GM08714 (cell line): ENCODE data around the gene CCDC88C.

Source experiments
- H3K4me3 ChIP-seq: fragments of 200-500 bp; sonication (Bioruptor generic); 2 replicates; pipeline ENCODE4 v1.5.1; 2014; ENCODE audit warnings: mild to moderate bottlenecking, low read length, inconsistent platforms
- ZNF274 ChIP-seq: IDR thresholded peaks from 2 replicates; pipeline ENCODE4 v1.6.1; 2012; ENCODE audit warnings: mild to moderate bottlenecking, low read depth, low read length

Gene CCDC88C

DNA sequence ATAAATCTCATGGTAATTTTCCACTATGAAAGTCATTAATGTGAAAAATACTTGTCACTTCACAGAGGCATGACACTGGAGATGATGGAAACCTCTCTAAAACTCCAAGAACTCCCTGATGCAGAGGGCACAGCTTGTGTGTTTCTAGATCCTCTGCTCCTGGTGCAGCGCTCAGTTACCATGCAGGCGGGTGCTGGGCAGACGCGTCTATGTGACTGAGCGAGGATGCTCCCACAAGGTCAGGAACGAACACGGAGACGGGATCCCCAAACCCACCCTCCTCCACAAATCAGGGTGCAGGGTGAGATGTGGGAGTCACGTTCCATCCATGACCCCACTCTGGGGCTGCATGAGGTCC, 81.5 kb downstream of the CCDC88C start:
- no peak overlapping the region for H3K4me3 ChIP-seq
- no peak for TF ChIP-seq ZNF274

DNA sequence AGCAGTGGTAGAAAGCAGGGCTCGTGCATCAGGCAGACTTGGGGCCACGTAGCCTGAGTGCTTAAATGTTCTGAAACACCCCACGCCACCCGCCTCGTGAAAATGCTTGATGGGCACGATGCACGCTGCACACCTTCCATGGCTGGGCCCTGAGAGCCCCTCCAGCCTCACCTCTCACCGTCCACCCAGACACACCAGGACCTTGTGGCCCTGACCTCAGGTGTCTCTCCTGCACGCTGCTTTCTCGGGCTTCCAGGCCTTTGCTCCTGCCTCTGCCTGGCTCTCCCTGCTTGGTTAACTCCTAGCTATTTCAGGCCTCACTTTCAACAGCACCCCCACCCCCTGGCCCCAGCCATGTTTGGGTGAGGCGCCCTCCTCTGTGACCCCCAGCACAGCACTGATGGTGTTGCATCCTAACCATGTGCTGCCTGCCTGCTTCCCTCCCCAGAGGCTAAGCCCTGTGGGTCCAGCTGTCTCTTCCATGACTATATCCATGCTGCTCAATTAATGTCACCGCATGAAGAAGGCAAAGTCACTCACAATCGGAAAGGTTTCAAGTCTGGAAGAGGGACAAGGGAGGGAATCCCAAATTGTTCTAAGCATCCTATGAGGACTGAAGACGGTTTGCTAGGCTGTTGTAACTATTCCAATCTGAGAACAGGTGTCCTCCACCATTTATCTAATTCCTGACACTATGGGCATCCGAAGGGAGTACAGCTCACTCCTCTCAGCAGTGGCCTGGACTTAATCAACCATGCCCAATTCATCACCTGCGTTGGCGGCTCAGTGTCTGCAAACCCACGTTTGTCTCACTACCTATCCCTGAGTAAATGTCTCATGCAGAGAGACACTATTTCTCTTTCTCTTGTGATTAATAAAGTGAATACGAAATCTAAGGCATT, 82.2 kb downstream of the CCDC88C start:
- TF ChIP-seq ZNF274: no peak
- H3K4me3 ChIP-seq: no peak overlapping the region

DNA sequence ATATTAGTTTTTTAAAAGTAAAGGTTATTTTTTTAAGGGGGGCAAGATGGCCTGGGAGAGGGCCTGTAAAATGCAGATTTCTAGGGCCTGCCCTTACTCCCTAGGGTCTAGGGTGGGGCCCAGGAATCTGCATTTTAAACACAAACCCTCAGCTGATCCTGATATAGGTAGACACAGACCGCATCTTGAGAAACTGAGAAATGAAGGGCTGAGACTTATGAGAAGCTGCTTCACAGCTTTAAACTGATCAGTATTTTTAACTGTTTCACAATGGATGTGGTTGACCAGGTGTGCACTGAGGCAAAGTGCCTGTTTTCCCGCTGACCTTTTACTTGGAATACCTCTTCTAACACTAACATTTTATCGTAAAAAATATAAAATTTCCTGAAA, 84.0 kb downstream of the CCDC88C start:
- no peak overlapping the region for H3K4me3 ChIP-seq
- no peak for TF ChIP-seq ZNF274

DNA sequence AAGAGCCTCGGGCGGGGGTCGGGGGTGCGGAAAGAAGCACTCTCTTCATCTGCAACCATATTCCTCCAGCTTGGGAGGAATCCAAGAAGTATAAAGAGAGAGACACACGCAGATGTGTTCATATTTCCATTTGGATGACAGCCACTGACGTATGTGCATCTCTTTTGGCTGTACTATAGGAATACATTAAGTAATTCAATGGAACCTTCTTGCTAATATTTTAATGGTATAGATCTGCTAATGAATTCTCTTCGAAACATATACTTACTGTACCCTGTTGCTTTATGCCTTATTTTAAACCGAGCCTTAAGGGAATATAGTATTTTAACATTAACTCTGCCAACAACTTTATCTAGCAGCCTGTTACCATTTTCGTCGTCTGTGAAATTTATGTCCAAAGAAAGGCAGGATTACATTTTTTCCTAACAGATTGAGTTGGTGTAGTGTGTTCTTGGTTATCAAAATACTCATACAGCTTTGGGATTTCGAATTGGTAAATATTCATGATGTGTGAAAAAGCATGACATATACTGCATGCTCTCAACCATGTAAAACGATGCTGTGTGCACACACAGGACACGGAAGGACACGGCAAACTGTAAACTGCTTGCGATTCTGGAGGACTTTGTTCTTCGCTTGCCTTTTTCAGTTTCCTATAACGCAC, 84.5 kb downstream of the CCDC88C start:
- no peak overlapping the region for H3K4me3 ChIP-seq
- no peak for TF ChIP-seq ZNF274

DNA sequence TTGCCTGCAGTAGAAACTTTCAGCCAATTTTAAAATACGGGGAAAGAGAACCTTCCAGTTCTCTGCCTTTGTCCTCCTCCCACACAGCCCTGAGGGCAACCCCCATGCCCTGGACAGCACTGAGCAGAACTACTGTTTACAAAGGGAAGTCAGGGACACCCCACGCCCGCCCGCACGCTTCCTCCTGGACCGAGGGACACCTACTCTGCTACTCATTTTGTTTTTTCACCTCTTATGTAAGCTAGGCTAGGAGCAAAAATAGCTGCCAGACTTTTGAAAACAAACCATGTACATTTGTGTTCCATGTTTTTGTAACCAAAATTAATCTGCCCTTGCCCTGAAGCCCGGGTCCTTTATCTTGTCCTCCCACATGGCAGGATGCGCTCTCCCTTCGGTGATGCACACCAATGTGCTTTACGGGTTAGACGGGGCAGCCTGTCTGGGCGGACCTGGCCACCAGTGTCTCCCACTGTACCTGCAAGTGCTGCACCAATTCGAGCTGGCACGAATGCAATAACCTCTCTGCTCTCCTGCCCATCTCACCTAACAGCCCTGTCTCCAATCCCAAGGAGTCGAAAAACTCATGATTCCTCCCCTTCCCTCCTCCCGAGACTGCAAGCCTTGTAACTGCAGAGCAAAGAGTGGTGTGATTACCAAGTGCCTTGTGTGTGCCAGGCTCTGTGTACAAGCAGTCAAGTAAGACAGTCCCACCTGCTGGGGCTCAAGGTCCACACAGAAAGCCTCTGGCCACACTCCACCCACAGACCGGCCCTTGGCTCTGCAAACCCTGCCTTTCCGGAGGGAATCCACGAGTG, 85.2 kb downstream of the CCDC88C start:
- TF ChIP-seq ZNF274: no peak
- no peak overlapping the region for H3K4me3 ChIP-seq

DNA sequence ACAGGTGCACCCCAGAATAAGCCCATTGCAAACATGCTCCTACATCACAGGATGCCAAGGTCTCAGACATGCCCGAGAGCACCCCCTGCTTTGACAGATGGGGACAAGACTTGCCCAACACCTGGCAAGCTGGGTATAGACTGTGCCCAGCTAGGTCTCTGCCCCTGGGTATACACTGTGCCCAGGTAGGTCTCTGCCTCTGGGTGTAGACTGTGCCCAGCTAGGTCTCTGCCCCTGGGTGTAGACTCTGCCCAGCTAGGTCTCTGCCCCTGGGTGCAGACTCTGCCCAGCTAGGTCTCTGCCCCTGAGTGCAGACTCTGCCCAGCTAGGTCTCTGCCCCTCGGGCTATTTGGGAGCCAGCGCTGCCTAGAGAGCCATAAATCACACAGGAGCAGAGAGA, 85.9 kb downstream of the CCDC88C start:
- no peak overlapping the region for H3K4me3 ChIP-seq
- no peak for TF ChIP-seq ZNF274

DNA sequence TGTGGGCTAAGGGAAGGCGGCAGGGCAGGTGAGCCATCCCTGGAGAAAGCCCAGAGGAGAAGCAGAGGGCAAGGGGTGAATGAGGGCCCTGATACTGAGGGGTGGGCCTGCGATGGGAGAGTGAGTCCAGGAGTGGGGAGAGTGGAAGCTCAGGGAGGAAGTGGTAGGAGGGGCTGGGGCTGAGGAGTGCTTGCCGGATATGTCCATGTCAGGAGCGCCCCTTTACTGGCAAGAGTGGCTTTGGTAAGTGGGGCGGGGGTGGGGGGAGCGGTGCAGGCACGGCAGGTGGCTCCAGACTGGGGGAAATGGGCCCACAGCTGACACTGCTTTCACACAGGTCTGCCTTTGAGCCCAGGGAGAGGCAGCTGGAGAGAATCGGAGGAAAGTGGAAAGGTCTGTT, 86.8 kb downstream of the CCDC88C start:
- no peak overlapping the region for H3K4me3 ChIP-seq
- no peak for TF ChIP-seq ZNF274

DNA sequence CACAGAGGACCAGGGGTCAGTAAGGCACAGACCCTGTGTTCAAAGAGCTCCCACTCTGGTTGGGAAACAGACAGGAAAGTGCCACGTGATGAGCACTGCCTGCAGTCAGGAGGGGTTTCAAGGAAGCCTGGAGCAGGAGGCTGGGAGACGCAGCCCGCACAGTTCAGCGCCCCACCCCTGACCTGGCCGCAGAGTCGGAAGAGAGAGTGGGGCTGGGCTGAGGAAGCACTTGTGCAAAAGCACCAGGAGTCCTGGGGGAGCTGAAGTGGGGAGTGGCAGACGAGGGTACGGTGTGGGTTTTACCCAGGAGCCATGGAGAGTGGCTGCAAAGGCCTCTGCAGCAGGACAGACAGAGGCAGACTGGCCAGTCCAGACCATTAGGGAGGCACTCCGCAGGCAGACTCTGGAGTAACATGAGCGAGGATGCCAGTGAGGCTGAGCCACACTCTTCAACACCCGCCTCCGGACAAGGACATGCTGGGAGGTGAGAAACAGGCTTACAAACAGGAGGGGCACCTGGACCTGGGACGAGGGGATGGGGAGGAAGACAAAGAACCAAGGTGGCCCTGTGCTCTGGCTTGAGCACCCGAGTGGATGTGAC, 87.4 kb downstream of the CCDC88C start:
- no peak overlapping the region for H3K4me3 ChIP-seq
- no peak for TF ChIP-seq ZNF274

DNA sequence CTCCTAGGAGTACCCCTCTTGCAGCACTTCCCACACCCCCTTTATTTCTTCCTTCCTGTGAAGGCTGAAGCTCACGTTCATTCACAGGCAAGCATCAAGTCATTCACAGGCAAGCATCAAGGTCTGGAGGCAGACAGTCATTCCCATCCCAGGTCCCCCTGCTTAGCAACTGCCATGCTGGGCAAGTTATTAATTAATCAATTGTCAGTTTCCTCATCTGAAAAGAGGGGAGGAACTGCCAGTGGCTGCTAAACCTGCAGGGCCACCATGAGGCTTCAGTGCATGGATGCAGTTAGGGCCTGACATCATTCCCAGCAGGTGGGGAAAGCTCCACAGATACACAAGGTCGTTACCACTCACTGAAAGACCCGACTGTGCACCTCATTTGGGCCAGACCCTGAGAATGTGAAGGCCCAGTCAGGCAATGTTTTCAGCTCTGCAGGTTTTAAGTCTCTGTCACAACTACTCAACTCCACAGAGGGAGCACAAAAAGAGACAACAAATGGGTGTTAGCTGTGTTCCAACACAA, 88.1 kb downstream of the CCDC88C start:
- H3K4me3 ChIP-seq: no peak overlapping the region
- TF ChIP-seq ZNF274: no peak

DNA sequence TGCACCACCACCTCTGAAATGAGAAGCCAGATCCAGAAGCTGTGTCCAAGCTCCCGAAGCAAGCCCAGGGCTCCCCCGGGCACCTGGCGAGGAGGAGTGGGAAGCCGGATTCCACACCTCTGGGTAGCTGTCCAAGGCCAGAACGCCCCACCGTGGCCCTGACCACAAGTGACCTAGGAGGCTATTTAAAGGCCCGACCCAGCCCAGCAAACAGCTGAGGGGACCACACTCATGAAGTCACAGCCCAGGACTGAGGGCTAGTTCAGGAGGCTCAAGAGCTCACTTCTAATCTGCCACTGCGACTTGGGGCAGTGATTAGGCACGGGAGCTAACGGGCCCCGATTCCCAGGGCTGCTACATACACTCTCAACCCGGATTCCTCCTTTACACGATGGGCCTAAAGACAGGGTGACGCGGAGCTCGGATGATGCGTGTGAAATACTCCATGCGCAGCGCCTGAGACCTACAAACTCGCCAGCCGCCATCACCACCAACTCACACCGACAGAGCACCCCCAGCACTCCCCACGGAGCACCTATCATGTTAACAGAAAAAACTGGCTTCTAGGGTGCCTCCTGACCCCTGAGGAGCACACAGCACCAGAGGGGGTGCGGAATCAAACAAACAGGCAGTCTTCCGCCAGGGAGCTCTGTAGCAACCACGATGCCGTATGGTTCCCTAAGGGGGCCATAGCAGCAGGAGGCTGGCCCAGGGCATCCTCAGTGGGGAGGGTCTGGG, 89.1 kb downstream of the CCDC88C start:
- no peak overlapping the region for H3K4me3 ChIP-seq
- TF ChIP-seq ZNF274: no peak

DNA sequence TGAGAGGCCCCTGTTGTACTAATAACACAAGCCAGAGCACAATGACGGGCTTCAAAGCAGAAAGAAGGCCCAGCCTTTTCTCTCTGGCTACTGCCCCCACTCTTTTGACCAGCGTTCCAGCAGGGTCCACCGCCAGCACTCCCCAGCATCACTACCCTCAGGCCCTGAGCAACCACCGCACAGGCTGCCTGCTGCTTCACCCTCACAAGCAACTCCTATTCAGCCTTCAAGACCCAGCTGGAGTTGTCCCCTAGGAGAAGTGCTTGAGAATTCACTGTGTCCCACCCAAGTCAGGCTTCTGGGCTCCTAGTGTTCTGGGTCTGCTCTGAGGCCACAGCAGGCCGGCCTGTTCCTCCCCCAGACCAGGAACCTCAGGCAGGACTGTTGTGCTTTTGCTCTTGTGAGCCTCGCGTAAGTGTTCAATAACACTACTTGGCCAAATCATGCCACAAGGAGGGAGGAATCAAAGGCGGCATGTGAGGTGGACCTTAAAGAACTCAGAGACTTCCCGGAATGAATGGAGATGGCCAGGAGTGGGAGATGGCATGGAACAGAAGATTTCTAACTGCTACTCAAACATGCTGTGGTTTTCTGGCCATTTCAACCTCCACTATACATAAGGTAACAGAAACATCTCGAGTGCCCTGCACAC, 89.8 kb downstream of the CCDC88C start:
- TF ChIP-seq ZNF274: no peak

DNA sequence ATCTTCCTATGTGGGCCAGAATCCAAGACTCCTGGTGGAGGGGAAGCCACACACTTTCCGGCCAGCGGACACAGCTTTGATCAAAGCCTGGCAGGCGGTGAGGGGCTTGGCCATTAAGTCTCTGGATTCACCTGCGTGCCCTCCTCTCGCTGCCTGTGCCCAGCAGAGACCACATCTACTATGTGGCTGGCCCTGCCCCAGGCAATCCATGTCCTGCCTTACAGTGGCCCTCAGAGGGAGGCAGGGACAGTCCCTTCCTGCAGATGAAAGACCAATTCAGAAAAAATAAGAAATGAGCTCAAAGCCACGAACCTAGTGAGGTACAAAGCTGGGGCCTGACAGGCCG, 90.4 kb downstream of the CCDC88C start:
- TF ChIP-seq ZNF274: no peak
- H3K4me3 ChIP-seq: no peak overlapping the region

More for the DNA sequence above, 89.8 kb downstream of the CCDC88C start:
- H3K4me3 ChIP-seq: no peak overlapping the region
